GM18858 (cell line): ENCODE data around the gene MORC1.

Experiments
- ATAC-seq: cut with Tn5 transposase; IDR thresholded peaks from one replicate; pipeline ENCODE4 v1.9.1; 2021; ENCODE audit not compliant: unreplicated experiment

The MORC1 gene

DNA sequence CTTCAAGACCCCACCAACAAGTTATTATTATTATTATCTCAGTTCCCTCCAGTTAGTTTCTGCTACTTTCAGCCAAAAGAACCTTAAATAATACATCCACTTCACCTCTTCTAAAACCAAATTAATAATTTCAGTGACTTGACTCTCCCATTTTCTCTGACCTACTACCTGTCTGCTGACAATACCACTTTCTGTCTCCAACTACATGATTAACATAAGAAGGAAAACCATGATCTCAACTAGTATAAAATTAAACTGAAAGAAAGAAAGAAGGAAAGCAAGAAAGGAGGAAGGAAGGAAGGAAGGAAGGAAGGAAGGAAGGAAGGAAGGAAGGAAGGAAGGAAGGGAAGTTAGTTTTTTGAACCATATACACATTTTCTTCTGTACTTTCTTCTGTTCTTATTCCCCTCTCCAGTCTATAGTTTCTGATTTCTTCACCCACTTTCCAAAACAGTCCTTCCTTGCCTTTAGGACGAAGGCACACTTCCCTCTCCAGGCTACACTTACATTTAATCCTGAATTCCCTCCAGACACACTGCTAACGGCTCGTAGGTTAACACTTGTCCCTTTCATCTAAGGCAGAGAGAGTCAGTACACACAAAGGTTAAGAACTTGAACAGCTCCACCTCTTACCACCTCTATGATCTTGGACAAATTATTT lies 84.8 kb downstream of the MORC1 start:
- ATAC-seq, result no peak

GRCh38 chr3:109028753-109029152 lies 89.2 kb downstream of the MORC1 start:
- no peak for ATAC-seq

DNA sequence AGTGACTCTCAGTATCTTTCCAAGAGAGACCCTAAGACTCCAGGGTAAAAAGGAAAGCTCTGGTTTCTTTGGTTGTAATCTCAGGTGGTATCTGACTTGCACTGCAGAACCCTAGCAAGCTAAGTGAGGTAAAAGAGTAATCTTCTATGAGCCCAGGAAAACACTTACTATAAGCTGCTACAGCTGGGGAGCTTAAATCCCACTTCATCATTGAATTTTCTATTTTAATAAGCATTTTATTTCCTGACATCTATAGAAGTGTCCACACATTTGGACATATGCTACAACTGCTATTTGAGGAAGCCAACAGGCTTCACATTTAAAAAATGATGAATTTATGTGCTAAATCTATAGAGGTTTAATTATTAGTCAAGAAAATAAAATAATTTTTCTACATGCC lies 91.1 kb downstream of the MORC1 start:
- ATAC-seq, result no peak

DNA sequence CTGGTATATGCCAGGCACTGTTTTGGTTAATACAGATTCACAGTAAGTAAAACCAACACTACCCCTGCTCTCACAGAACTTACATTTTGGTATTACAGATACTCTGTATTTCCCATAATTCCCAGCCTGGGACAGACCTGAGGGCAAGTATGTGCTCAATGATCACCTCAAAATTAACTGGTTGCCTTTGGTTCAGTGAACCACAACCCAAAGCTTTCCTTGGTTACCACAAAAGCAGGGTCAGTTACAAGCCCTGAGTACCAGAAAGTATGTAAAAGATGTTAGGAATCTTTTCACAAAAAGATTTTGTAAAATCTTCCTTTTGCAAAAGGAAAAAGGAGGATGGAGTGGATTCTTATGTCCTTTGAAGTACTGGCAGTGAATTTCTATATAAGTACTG lies 92.0 kb downstream of the MORC1 start:
- ATAC-seq, result no peak

DNA sequence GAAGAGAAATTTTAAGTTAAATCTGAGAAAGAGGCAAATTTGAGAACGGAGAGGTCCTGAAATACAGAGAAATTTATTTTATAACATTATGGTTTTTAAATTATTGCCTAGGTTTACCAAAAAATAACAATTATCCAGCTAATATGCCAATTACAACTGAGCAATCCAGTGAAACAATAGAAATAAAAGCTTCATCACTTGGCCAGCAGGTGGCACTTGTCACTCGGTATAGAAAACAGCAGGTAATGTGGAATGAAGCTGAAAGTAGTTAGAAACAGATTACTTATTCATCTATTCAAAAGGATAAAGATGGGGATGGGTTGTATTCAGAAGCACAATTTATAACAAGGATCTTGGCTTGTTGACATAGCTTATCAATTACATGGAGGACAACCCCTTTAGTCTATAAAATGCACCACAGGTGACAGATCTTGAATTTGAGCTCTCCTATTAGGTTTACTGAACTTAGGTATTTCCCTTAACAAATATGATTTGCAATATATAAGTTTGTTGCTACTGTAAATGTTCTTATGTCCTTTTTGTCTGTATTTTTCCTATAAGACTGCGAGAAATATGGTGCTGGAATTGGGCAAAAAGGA lies 94.2 kb downstream of the MORC1 start:
- ATAC-seq, result peak; percentile 88

DNA sequence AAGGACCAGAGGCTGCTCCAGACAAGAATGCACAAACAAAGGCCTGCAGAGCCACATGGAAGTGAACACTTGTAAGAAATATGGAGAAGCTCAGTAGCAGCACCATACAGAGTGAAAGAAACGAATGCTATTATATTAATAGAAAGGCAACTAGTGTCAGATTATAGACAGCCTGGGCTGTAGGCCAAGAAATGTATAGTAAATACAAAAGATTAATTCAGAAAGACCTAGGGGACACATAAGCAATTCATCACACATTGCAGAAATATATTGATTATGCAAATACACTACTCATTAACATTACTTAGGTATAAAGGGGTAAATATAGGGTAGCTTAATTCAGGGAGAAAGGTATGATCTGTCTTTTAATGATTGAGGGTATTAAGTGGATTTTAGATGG lies 94.8 kb downstream of the MORC1 start:
- no peak for ATAC-seq

GRCh38 chr3:109021556-109021955 lies 96.4 kb downstream of the MORC1 start:
- no peak for ATAC-seq

- ATAC-seq, result no peak
Measured at GRCh38 chr3:109018828-109019227, 99.1 kb downstream of the MORC1 start.

GRCh38 chr3:109005443-109005842 lies 112.5 kb downstream of the MORC1 start:
- no peak for ATAC-seq

DNA sequence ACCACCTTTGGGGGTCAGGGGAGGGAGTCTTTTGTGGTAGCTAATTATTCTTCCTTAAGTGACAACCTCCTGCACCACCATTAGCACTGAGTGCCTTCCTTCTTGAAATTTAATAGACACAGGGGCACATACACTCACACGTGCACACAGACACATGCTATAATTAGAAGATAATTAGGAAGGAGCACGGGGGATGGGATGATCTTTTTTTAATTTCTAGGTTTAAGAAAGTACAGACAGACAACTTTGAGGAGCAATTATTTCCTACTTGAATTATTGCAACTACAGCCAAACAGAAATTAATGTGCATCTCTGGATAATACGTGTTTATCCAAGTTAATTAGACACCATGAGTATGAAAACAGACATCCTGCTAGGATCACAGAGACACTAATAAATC lies 119.5 kb downstream of the MORC1 start:
- no peak for ATAC-seq

GRCh38 chr3:108985844-108986243 lies 132.1 kb downstream of the MORC1 start:
- no peak for ATAC-seq

GRCh38 chr3:108983051-108983450 lies 134.9 kb downstream of the MORC1 start:
- no peak for ATAC-seq

GRCh38 chr3:108976058-108976457 lies 141.9 kb downstream of the MORC1 start:
- no peak for ATAC-seq

- no peak for ATAC-seq
Measured at GRCh38 chr3:108973019-108973418, 144.9 kb downstream of the MORC1 start.

GRCh38 chr3:108972482-108972881 lies 145.5 kb downstream of the MORC1 start:
- no peak for ATAC-seq

DNA sequence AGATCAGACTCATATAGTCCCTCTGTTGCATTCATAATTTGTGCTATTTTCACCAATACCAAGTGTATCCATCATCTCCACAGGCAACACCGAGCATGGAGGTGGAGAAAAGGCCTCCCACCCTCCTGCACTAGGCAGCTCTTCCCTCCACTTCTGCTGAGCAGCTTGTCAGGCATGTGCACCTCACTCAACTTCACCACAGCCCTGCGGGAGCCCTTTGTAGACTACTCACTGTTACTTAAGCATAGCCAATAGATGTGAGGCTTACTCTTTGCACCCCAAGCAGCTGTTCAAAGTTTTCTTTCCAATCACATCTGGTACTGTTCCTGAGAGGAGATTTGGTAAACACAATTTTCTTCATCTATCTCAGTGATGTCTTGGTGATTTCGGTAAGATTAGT lies 147.4 kb downstream of the MORC1 start:
- ATAC-seq, result no peak

DNA sequence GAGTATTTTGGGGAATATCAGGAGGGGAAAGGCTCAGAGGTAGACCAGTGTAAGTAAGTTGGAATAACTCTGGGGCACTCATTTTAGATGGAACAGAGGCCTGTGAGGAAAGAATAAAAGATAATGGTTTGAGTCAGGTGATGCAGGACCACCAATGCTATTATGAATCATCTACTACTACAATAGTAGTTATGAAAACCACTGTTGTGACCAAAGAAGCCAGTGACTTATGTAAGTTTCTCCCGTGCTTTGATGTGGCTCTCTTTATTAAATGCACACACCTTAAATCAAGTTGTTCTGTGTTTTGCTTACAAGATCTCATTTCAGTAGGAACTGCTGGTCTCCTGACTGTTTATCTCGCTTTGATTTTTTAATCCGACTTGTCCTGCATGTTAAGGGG lies 151.2 kb downstream of the MORC1 start:
- ATAC-seq, result no peak

GRCh38 chr3:108959017-108959416 lies 158.9 kb downstream of the MORC1 start:
- no peak for ATAC-seq

DNA sequence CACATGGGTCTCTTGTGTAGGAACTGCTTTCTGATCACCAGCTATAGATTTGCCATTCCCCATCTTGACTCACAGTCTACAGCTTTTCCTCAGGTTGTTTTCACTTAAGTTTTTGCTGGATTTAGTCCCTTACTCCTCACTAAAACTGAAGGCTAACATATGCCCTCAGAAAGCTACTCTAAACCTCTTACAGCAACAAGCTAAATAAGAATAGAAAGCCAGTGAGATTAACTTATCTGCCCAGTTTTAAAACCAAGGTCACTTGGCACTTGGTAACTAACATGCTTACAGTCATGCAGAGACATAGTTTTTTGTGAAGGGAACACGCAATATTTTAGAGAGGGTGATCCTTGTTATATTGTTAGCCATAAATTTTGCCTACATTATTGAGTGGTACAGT lies 164.2 kb downstream of the MORC1 start, which contains the start of gene GUCA1C:
Gene GUCA1C (minus strand): TSS at position 180 of the 400 bp plus-strand sequence. CDS start 117 bp downstream, at position 63.
- no peak for ATAC-seq

DNA sequence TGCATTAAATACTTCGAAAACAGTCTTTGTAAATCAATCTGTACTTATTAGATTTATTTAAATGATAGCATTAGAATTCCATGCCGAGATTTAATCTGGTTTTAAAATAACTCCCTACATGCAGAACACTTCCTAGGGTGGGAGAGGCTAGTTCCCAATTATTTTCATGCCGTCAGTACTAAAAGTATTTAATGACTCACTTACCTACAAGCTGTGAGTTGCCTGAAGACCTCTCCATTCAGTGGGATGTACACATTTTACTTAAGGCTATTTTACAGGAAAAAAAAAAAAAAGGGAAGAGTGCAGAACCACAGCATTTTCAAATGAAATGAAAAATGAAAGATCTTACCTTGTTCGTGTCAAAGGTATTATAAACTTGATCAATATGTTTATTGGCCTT lies 164.7 kb downstream of the MORC1 start:
- ATAC-seq, result no peak

- ATAC-seq, result no peak
Measured at GRCh38 chr3:108951820-108952501, 166.0 kb downstream of the MORC1 start.

DNA sequence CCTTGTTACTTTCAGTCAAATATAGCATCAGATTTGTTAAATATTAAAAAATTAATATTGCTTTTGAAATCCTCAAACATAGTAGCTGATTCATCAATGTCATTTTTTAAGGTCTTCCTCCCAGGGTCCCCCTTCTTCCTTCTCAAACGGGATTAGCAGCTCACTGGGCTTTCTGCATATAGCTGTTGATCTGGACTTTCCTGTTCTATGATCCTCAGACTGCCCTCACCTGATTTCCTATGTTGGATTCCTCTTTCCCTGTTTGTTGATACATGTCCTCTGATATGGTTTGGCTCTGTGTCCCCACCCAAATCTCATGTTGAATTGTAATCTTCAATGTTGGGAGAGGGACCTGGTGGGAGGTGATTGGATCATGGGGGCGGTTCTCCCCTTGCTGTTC lies 170.1 kb downstream of the MORC1 start:
- no peak for ATAC-seq
